Fibroblast of lung (primary cell): ENCODE results near the gene NR3C2. TPM values are rescaled to one million over a fixed set of nuclear protein-coding genes. Genes with fewer than 3 reads are reported as not detected.
"Not testable (repeated sequence)": the region's sequence is repeated elsewhere in the genome, so short reads cannot be mapped to it uniquely, and the experiment has no call there.

Experiments used
- DNase-seq, 2 donors: peaks; one replicate each; pipeline versions ENCODE4 v3.0.0 to v3.0.0-alpha.2; 2010; ENCODE audit warnings: low read depth in 2 of 2
- H2AFZ ChIP-seq: 2 replicates; pipeline ENCODE4 v1.5.1; 2012; ENCODE audit warnings: low read length, control low read depth, inconsistent platforms
- H3K27ac ChIP-seq: 2 replicates; pipeline ENCODE4 v1.5.1; 2011; ENCODE audit warnings: low read length, control low read depth; ENCODE audit not compliant: insufficient read depth
- H3K27me3 ChIP-seq: 2 replicates; pipeline ENCODE4 v1.5.1; 2011; ENCODE audit warnings: mild to moderate bottlenecking, low read length; ENCODE audit not compliant: control insufficient read depth, insufficient read depth
- H3K36me3 ChIP-seq: 2 replicates; pipeline ENCODE4 v1.5.1; 2011; ENCODE audit warnings: low read length; ENCODE audit not compliant: control insufficient read depth, insufficient read depth
- H3K4me1 ChIP-seq: 2 replicates; pipeline ENCODE4 v1.5.1; 2011; ENCODE audit warnings: low read length; ENCODE audit not compliant: control insufficient read depth, insufficient read depth; ENCODE audit errors: extremely low read depth
- H3K4me2 ChIP-seq: 2 replicates; pipeline ENCODE4 v1.5.1; 2011; ENCODE audit warnings: low read length, control low read depth; ENCODE audit not compliant: insufficient read depth; ENCODE audit errors: extremely low read depth
- H3K4me3 ChIP-seq, 4 experiments: fragments of 200-600 bp in 1 of 4; sonication (generic) in 1 of 4; replicated peaks in 1 of 4; 2 replicates each; pipeline ENCODE4 v1.5.1; 2011 to 2016; ENCODE audit warnings: low read length in 4 of 4, low read depth in 3 of 4, mild to moderate bottlenecking in 3 of 4, control low read depth in 2 of 4, inconsistent platforms in 1 of 4, mixed read lengths in 1 of 4; ENCODE audit not compliant: insufficient read depth in 1 of 4; ENCODE audit errors: control extremely low read depth in 1 of 4
- H3K79me2 ChIP-seq: 2 replicates; pipeline ENCODE4 v1.5.1; 2012; ENCODE audit warnings: mild to moderate bottlenecking, low read length, inconsistent platforms; ENCODE audit not compliant: control insufficient read depth, insufficient read depth
- H3K9ac ChIP-seq: 2 replicates; pipeline ENCODE4 v1.5.1; 2011; ENCODE audit warnings: mild to moderate bottlenecking, low read length, control low read depth; ENCODE audit not compliant: insufficient read depth
- H3K9me3 ChIP-seq: 2 replicates; pipeline ENCODE4 v1.5.1; 2012; ENCODE audit warnings: low read depth, low read length; ENCODE audit not compliant: control insufficient read depth, insufficient read depth
- H4K20me1 ChIP-seq: 2 replicates; pipeline ENCODE4 v1.5.1; 2011; ENCODE audit warnings: low read length; ENCODE audit not compliant: control insufficient read depth, insufficient read depth; ENCODE audit errors: extremely low read depth
- CTCF ChIP-seq, 2 donors: IDR thresholded peaks in 1 of 2; conservative IDR thresholded peaks in 1 of 2; 1 replicate in 1 of 2; 2 replicates in 1 of 2; pipeline ENCODE4 v1.5.1; 2011 to 2012; ENCODE audit warnings: low read length in 2 of 2, control low read depth in 1 of 2, inconsistent platforms in 1 of 2, low read depth in 1 of 2, mild to moderate bottlenecking in 1 of 2
- EZH2 ChIP-seq: IDR thresholded peaks from 2 replicates; pipeline ENCODE4 v1.5.1; 2012; ENCODE audit warnings: low read length, control low read depth, mild to moderate bottlenecking; ENCODE audit errors: missing control alignments
- polyA plus RNA-seq, 2 donors: library from polyadenylated mRNA; depleted of rRNA in 1 of 2; stranded (reverse) in 1 of 2; unstranded in 1 of 2; fragments of >200 nt; gene quantifications; 2 replicates each; pipeline ENCODE4 v1.2.1, GENCODE V29; 2011 to 2012; ENCODE audit warnings: missing spikeins in 1 of 2
- total RNA-seq: library from RNA; depleted of rRNA; stranded (reverse); fragments of >200 nt; gene quantifications from 2 replicates; pipeline ENCODE4 v1.2.1, GENCODE V29; 2014

The NR3C2 gene
- total and polyA plus RNA-seq, 2 donors (not counting 1 experiment from before 2014, with no cell fraction given), result 1.9 to 7.4 TPM

GRCh38 chr4:148330161-148330560, 112.1 kb downstream of the NR3C2 start:
- H3K36me3 ChIP-seq, result no peaks in the 10 kb centered on the region
- H3K9me3 ChIP-seq, result no peaks in the 10 kb centered on the region
- TF ChIP-seq EZH2, result no peak
- TF ChIP-seq CTCF (conservative IDR thresholded peaks at IDR 0.05 in 1 of 2, IDR thresholded peaks at IDR 0.05 in 1 of 2; ENCODE audit: low read depth in 1 of 2, low read length in 2 of 2), result no peak
- no peak overlapping the region for H3K27ac ChIP-seq
- no peaks in the 10 kb centered on the region for H3K79me2 ChIP-seq
- no peaks in the 10 kb centered on the region for H4K20me1 ChIP-seq
- no peaks in the 10 kb centered on the region for H3K4me1 ChIP-seq
- H3K27me3 ChIP-seq, result no peaks in the 10 kb centered on the region
- DNase-seq, result no peak
- no peak overlapping the region for H3K9ac ChIP-seq
- no peak overlapping the region for H2AFZ ChIP-seq
- H3K4me3 ChIP-seq, result no peak overlapping the region
- no peak overlapping the region for H3K4me2 ChIP-seq

GRCh38 chr4:148329751-148330150, 112.5 kb downstream of the NR3C2 start:
- H2AFZ ChIP-seq, result no peak overlapping the region
- no peak overlapping the region for H3K4me2 ChIP-seq
- no peaks in the 10 kb centered on the region for H3K79me2 ChIP-seq

GRCh38 chr4:148327683-148328082, 114.5 kb downstream of the NR3C2 start:
- Histone ChIP-seq H4K20me1 (no peaks in the 10 kb centered on the region), H3K27me3 (no peaks in the 10 kb centered on the region), H2AFZ (no peak overlapping the region), H3K4me3 (no peak overlapping the region), H3K27ac (no peak overlapping the region), H3K4me1 (no peaks in the 10 kb centered on the region), H3K9me3 (no peaks in the 10 kb centered on the region), H3K4me2 (no peak overlapping the region), H3K36me3 (no peaks in the 10 kb centered on the region), H3K79me2 (no peaks in the 10 kb centered on the region), H3K9ac (no peak overlapping the region)
- TF ChIP-seq CTCF (conservative IDR thresholded peaks at IDR 0.05 in 1 of 2, IDR thresholded peaks at IDR 0.05 in 1 of 2; ENCODE audit: low read depth in 1 of 2, low read length in 2 of 2), result no peak
- TF ChIP-seq EZH2, result no peak
- DNase-seq, result no peak

More at GRCh38 chr4:148329751-148330150, 112.5 kb downstream of the NR3C2 start:
- Histone ChIP-seq H3K36me3 (no peaks in the 10 kb centered on the region), H3K4me3 (no peak overlapping the region), H3K9me3 (no peaks in the 10 kb centered on the region), H3K27me3 (no peaks in the 10 kb centered on the region), H3K27ac (no peak overlapping the region), H4K20me1 (no peaks in the 10 kb centered on the region), H3K9ac (no peak overlapping the region), H3K4me1 (no peaks in the 10 kb centered on the region)
- no peak for TF ChIP-seq CTCF (conservative IDR thresholded peaks at IDR 0.05 in 1 of 2, IDR thresholded peaks at IDR 0.05 in 1 of 2; ENCODE audit: low read depth in 1 of 2, low read length in 2 of 2)
- DNase-seq, result no peak

GRCh38 chr4:148323316-148323715, 118.9 kb downstream of the NR3C2 start:
- H3K4me3 ChIP-seq, H3K4me2 ChIP-seq, H3K9me3 ChIP-seq, H3K36me3 ChIP-seq, H2AFZ ChIP-seq, DNase-seq, H3K9ac ChIP-seq, H3K27me3 ChIP-seq, H3K27ac ChIP-seq, H4K20me1 ChIP-seq, H3K4me1 ChIP-seq, H3K79me2 ChIP-seq: not testable (repeated sequence)
